ENCODE results near the gene PHACTR1. TPM values are rescaled to one million over a fixed set of nuclear protein-coding genes. Genes with fewer than 3 reads are reported as not detected.

The PHACTR1 gene
- total RNA-seq, 4 donors from 2014 or later: 2.6 to 11.2 (median 4.9) TPM

DNA sequence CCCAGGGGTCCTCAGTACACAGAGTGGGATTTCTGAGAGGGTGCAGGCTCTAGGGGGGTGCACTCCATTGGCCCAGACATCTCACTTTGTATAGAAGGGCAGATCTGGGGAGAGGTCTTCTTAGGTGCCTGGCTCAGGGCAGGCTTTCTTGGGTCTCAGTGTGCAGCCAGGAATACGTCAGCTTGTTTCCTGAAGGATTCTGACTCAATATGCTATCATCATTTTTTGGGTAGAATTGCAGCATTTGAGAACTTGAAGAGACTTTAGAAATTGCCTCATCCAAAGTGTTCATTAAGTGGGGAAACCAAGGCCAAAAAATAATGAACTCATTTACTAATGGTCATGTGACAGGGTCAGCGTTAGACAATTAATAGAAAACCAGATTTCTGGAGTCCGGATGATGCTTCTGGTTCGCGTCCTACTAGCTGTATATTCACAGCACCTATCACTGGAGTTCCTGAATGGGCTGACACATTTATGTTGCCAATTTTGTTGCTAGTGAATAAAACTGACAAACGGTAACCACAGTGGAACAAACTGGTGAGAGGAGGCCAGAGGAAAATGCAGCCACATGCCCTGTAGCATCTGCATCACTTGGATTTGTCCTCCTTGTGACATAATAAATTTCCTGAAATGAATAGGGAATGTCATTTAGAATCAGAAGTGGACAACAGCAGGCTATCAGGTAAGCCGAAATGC, 372.9 kb downstream of the PHACTR1 start:
- TF ChIP-seq, protein P1, sequence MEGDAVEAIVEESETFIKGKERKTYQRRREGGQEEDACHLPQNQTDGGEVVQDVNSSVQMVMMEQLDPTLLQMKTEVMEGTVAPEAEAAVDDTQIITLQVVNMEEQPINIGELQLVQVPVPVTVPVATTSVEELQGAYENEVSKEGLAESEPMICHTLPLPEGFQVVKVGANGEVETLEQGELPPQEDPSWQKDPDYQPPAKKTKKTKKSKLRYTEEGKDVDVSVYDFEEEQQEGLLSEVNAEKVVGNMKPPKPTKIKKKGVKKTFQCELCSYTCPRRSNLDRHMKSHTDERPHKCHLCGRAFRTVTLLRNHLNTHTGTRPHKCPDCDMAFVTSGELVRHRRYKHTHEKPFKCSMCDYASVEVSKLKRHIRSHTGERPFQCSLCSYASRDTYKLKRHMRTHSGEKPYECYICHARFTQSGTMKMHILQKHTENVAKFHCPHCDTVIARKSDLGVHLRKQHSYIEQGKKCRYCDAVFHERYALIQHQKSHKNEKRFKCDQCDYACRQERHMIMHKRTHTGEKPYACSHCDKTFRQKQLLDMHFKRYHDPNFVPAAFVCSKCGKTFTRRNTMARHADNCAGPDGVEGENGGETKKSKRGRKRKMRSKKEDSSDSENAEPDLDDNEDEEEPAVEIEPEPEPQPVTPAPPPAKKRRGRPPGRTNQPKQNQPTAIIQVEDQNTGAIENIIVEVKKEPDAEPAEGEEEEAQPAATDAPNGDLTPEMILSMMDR (IDR thresholded peaks at IDR 0.05; ENCODE audit: low read depth): no peak

DNA sequence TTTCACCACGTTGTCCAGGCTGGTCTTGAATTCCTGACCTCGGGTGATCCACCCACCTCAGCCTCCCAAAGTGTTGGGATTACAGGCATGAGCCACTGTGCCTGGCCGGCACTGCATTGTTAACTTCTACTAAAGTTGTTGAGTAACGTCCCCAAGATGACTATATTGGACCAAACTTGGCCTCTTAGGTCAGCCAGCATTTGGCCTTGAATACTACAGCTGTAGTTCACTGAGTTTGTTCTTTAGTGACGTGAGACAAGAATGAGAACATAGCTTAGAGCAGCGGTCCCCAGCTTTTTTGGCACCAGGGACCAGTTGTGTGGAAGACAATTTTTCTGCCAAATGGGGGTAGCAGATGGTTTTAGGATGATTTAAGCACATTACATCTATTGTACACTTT, 374.6 kb downstream of the PHACTR1 start:
- TF ChIP-seq, protein P1 (IDR thresholded peaks at IDR 0.05; ENCODE audit: low read depth): no peak

DNA sequence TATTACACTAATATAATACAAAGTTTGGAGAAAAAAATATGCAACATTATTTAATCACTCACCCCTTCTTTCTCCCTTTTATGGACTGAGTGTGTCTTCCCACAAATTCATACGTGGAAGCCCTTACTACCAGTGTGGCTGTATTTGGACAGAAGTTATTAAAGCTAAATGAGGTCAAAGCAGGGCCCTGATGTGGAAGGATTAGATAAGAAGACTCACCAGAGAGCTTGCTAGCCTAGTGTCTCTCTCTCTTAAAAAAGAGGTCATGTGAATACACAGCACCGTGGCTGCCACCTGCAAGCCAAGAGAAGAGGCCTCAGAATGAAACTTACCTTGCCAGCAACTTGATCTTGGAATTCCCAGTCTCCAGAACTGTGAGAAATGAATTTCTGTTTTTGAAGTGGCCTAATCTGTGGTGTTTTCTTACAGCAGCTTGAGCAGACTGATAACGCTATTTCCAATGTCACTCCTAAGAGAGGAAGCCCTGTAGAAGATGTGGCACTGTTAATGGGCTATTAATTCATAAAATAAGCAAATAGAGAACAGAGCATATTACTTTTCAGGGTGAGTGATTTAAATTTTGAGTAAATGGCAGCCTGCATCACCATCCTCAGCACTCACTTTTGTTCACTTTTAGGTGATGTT, 378.3 kb downstream of the PHACTR1 start:
- TF ChIP-seq, protein P1 (IDR thresholded peaks at IDR 0.05; ENCODE audit: low read depth): no peak

DNA sequence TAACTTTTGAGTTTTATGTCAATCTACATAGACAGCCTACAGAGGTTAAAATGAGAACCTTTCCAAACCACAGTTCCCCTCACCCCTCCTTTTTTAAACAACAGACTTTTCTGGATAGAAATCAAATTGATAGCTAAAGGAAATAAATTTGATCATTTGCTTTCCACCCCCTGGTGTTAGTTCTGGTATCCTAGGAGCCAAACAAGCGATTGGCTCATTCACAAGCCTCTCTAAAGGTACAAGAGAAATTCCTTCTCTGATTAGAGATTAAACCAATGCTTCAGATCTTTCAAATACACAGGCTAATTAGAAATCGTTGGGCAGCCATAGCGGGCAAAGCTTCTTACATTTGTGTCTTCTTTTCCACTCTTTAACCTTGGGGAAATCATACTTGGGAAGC, 379.5 kb downstream of the PHACTR1 start:
- TF ChIP-seq, protein P1 (IDR thresholded peaks at IDR 0.05; ENCODE audit: low read depth): no peak

DNA sequence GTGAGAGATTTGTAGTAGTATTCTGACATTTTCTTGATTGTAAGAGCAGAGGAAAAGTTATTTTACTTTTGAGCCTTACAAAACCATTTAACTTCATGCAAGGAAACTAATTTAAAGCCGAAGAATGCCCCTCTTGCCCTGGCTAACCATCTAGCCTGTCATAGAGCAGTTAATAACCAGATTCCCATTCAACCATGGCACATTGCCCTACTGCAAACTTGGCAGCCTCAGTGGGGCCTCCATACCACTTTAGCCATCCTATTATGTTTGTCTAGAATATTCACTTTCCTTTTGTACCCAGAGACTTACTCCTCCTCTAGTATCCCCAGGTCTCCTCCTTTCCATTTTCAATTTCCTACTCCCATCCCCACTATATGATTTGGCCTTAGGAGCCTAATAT, 380.9 kb downstream of the PHACTR1 start:
- TF ChIP-seq, protein P1 (IDR thresholded peaks at IDR 0.05; ENCODE audit: low read depth): no peak

DNA sequence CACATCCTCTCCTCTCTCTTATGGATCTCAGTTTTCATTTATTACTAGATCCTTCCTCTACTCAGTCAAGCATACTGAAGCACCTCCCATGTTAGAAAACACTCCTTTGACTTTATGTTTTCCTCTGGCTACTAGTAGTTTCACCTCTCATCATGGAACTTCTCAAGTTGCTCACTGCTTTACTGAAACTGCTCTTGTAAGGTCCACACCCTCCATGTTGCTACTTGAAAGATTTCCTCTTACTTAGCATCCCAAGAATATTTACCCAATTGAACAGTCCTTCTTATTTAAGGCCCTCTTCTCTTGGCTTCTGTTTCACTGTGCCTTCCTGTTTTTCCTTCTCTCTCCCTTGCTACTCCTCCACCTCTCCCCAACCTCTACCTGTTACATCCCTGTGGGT, 381.4 kb downstream of the PHACTR1 start:
- TF ChIP-seq, protein P1 (IDR thresholded peaks at IDR 0.05; ENCODE audit: low read depth): no peak

DNA sequence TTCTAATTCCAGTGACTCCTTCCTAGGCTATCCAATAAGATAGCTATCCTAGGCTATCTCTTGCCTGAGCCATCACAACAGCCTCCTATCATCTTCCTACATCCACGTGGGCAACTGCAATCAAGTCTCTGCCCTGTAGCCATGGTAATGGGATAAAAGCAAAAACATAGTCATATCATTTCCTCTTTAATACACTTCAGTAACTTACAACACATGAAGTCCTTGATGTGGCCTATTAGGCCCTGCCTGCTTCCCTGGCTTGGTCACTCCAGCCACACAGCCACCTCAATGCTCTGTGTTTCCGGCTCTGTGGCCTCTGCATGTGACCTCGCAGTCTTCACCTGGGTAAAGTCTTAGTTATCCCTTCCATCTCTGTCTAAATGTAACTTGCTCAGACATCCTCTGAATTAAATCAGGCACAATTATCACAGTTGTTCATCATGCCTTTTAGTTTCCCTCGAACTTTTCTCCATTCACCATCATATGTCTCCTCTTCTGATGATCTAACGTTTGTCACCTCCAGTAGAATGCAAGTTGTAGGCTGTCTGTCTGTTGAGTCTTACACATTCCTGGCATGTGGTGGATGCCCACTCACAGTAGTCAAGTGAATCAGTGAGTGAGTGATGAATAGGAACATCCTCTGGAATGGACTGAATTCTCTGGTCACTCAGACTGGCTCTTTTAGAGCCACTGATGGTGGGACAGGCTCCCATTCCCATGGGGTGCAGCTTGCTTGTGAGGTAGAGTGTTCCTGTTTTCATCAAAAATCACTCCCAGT, 382.4 kb downstream of the PHACTR1 start:
- TF ChIP-seq, protein P1 (IDR thresholded peaks at IDR 0.05; ENCODE audit: low read depth): no peak

All from subcutaneous adipose tissue (tissue), 4 donors.